GM12878 (cell line): ENCODE data around the gene KIF2A. TPM values are rescaled to one million over a fixed set of nuclear protein-coding genes. Genes with fewer than 3 reads are reported as not detected.

Experiments used
- ATAC-seq: fragments of 200-7000 bp; cut with Tn5 transposase; 3 replicates; pipeline ENCODE4 v1.9.1; 2020; ENCODE audit warnings: mild to moderate bottlenecking, moderate library complexity
- BruUV-seq: library from RNA; stranded (reverse); fragments of 400-500 nt; replicated peaks from 2 replicates; lab custom pipeline; 2021; lab: Mats Ljungman, UMichigan
- CTCF ChIA-PET: fragments of 300-600 bp; sonication (Branson Sonifier 250); formaldehyde crosslinking; extraction: SDS; loops from one replicate; lab custom pipeline; 2021; ENCODE audit warnings: inconsistent platforms; lab: Yijun Ruan, JAX
- POLR2A ChIA-PET: fragments of 350-600 bp; formaldehyde crosslinking; extraction: SDS; loops from one replicate; lab custom pipeline; 2021; ENCODE audit warnings: inconsistent platforms; lab: Charles Lee
- RAD21 ChIA-PET: fragments of 300-600 bp; sonication (Branson Sonifier 250); formaldehyde crosslinking; loops from one replicate; lab custom pipeline; 2023; ENCODE audit warnings: antibody characterized with exemption; ENCODE audit not compliant: unreplicated experiment; lab: Charles Lee
- SMC1A ChIA-PET: fragments of 300-600 bp; sonication (Branson Sonifier 250); formaldehyde crosslinking; loops from one replicate; lab custom pipeline; 2023; ENCODE audit not compliant: unreplicated experiment, uncharacterized antibody; lab: Charles Lee
- DNase-seq: peaks from one replicate; pipeline ENCODE4 v3.0.0-alpha.2; 2011; ENCODE audit warnings: low read depth, low spot score
- FAIRE-seq: peaks from 3 replicates; lab custom pipeline; 2011; peaks lifted over from hg19 to GRCh38; lab: Jason Lieb, UNC
- H2AFZ ChIP-seq: 2 replicates; pipeline ENCODE4 v1.6.0; 2011; ENCODE audit warnings: low read depth, low read length, control low read depth; ENCODE audit not compliant: control insufficient read depth
- H3K27ac ChIP-seq: 2 replicates; pipeline ENCODE4 v1.5.1; 2011; ENCODE audit warnings: control low read depth; ENCODE audit not compliant: control insufficient read depth, insufficient read depth
- H3K27me3 ChIP-seq, 2 experiments: replicated peaks in 1 of 2; 2 replicates each; pipeline versions ENCODE4 v1.6.0 to v1.6.1; 2011; ENCODE audit warnings: low read length in 1 of 2; ENCODE audit not compliant: control insufficient read depth in 2 of 2, insufficient read depth in 2 of 2
- H3K36me3 ChIP-seq, 2 experiments: 2 replicates each; pipeline ENCODE4 v1.5.1; 2011; ENCODE audit warnings: low read length in 1 of 2; ENCODE audit not compliant: control insufficient read depth in 2 of 2, insufficient read depth in 2 of 2
- H3K4me1 ChIP-seq: 2 replicates; pipeline ENCODE4 v1.6.1; 2011; ENCODE audit warnings: mild to moderate bottlenecking, low read length, moderate library complexity, mixed read lengths; ENCODE audit not compliant: control insufficient read depth, insufficient read depth
- H3K4me2 ChIP-seq: 2 replicates; pipeline ENCODE4 v1.6.0; 2011; ENCODE audit warnings: control low read depth; ENCODE audit not compliant: control insufficient read depth, insufficient read depth
- H3K4me3 ChIP-seq: fragments of 200-600 bp; sonication (generic); 2 replicates; pipeline ENCODE4 v1.5.1; 2016
- H3K79me2 ChIP-seq: 2 replicates; pipeline ENCODE4 v1.6.0; 2011; ENCODE audit warnings: low read length; ENCODE audit not compliant: control insufficient read depth, insufficient read depth
- H3K9ac ChIP-seq: 2 replicates; pipeline ENCODE4 v1.8.0; 2011; ENCODE audit warnings: low read length, control low read depth, mixed read lengths; ENCODE audit not compliant: control insufficient read depth, insufficient read depth
- H3K9me3 ChIP-seq: replicated peaks from 3 replicates; pipeline ENCODE4 v1.5.1; 2011; ENCODE audit warnings: mild to moderate bottlenecking, low read length; ENCODE audit not compliant: control insufficient read depth, insufficient read depth
- H4K20me1 ChIP-seq: 2 replicates; pipeline ENCODE4 v1.6.0; 2011; ENCODE audit not compliant: control insufficient read depth, insufficient read depth
- CREB1 ChIP-seq: IDR thresholded peaks from 2 replicates; pipeline ENCODE4 v1.6.1; 2012; ENCODE audit warnings: low read depth, mild to moderate bottlenecking, inconsistent platforms
- DPF2 ChIP-seq: fragments of 450-650 bp; IDR thresholded peaks from 2 replicates; pipeline ENCODE4 v1.6.1; 2017; ENCODE audit warnings: mild to moderate bottlenecking
- MTA3 ChIP-seq: IDR thresholded peaks from 2 replicates; pipeline ENCODE4 v1.6.1; 2012; ENCODE audit warnings: low read length, inconsistent platforms, borderline replicate concordance
- NFXL1 ChIP-seq: fragments of 450-650 bp; IDR thresholded peaks from 2 replicates; pipeline ENCODE4 v1.6.1; 2017; ENCODE audit warnings: antibody characterized with exemption, mild to moderate bottlenecking, borderline replicate concordance
- NRF1 ChIP-seq: conservative IDR thresholded peaks from 2 replicates; pipeline ENCODE4 v1.6.1; 2011; ENCODE audit warnings: mild to moderate bottlenecking, low read depth, low read length, improper control_type of control experiment
- SP1 ChIP-seq: IDR thresholded peaks from one replicate; pipeline ENCODE4 v1.6.1; 2011; ENCODE audit warnings: low read depth, low read length
- WGBS: methylation state at CpG from one replicate; pipeline ENCODE4 v1.1.6; 2016; ENCODE audit warnings: low lambda C conversion rate; ENCODE audit not compliant: insufficient replicate concordance, insufficient coverage; ENCODE audit errors: missing lambda C conversion rate; 5-methylcytosine and 5-hydroxymethylcytosine counted together
- in situ Hi-C: fragments of 300-500 bp; cut with MboI; formaldehyde crosslinking; loops from 9 replicates; pipeline ENCODE4 v1.14.3; 2018; ENCODE audit warnings: mixed read lengths
- intact Hi-C: fragments of 100-400 bp; cut with micrococcal nuclease; formaldehyde crosslinking; loops from one replicate; pipeline ENCODE4 v1.14.2; 2022; ENCODE audit not compliant: unreplicated experiment
- polyA plus RNA-seq, 11 experiments: library from polyadenylated mRNA; depleted of rRNA in 4 of 11; unstranded in 6 of 11; stranded (reverse) in 5 of 11; fragments of >200 nt; fragmentation: Nextera tagmentation in 4 of 11; fragmentation: Illumina TruSeq in 1 of 11; extraction: Ambion mirVana in 4 of 11; extraction: Trizol in 1 of 11; gene quantifications; 1 replicate in 1 of 11; 2 replicates in 10 of 11; pipeline versions ENCODE4 v1.2.1 to v1.2.3, GENCODE V29; 2011 to 2016; ENCODE audit warnings: inconsistent platforms in 2 of 11, missing spikeins in 2 of 11, low read depth in 1 of 11
- total RNA-seq, 4 experiments: library from RNA; depleted of rRNA in 3 of 4; stranded (reverse); fragments of >200 nt in 3 of 4; fragmentation: Illumina TruSeq in 1 of 4; extraction: Trizol in 1 of 4; gene quantifications; 2 replicates each; pipeline versions ENCODE4 v1.2.1 to v1.2.3, GENCODE V29; 2013 to 2021
- TF ChIP-seq, protein P1 (sequence below): fragments of 450-650 bp; IDR thresholded peaks from 2 replicates; pipeline ENCODE4 v1.6.1; 2018; ENCODE audit warnings: mild to moderate bottlenecking, low read depth, moderate library complexity; ENCODE audit not compliant: partially characterized antibody
- TF ChIP-seq, protein P2 (sequence below): IDR thresholded peaks from 2 replicates; pipeline ENCODE4 v1.6.1; 2011; ENCODE audit warnings: borderline replicate concordance, low read depth, mild to moderate bottlenecking, moderate library complexity, low read length; ENCODE audit not compliant: insufficient read depth, poor library complexity, severe bottlenecking
- TF ChIP-seq, protein P3 (sequence below): fragments of 450-650 bp; IDR thresholded peaks from 2 replicates; pipeline ENCODE4 v1.6.1; 2017; ENCODE audit warnings: mild to moderate bottlenecking, moderate library complexity
- TF ChIP-seq, protein P4 (sequence below): fragments of 450-650 bp; IDR thresholded peaks from 2 replicates; pipeline ENCODE4 v1.6.1; 2017; ENCODE audit warnings: mild to moderate bottlenecking, moderate library complexity

KIF2A gene
- total and polyA plus RNA-seq, 10 of the 15 experiments (the other 5 are each of a cell fraction or from before 2014, with no cell fraction given): 35.9 to 124 (median 80.1) TPM

DNA sequence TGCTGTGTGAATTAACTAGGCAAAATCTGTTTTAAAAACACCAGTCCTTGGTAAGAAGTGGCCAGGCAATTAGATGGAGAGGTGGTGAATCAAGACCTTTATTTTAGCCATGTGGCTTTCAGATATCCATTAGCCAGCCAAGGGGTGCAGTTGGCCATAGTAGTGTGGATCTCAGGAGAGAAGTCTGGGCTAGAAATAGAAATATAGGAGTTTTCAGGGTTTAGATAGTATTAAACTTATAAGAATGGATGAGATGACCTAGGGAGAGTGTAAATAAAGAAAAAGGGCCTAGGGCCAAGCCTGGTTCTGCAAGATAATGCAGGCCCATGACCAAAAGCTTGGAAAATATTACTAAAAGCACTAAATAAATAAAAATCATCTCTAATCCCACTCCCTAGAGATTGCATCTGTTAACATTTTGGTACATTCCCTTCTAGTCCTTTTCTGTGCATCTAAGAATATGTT lies 40.3 kb upstream of the KIF2A start (continued):
- TF ChIP-seq, protein P1, sequence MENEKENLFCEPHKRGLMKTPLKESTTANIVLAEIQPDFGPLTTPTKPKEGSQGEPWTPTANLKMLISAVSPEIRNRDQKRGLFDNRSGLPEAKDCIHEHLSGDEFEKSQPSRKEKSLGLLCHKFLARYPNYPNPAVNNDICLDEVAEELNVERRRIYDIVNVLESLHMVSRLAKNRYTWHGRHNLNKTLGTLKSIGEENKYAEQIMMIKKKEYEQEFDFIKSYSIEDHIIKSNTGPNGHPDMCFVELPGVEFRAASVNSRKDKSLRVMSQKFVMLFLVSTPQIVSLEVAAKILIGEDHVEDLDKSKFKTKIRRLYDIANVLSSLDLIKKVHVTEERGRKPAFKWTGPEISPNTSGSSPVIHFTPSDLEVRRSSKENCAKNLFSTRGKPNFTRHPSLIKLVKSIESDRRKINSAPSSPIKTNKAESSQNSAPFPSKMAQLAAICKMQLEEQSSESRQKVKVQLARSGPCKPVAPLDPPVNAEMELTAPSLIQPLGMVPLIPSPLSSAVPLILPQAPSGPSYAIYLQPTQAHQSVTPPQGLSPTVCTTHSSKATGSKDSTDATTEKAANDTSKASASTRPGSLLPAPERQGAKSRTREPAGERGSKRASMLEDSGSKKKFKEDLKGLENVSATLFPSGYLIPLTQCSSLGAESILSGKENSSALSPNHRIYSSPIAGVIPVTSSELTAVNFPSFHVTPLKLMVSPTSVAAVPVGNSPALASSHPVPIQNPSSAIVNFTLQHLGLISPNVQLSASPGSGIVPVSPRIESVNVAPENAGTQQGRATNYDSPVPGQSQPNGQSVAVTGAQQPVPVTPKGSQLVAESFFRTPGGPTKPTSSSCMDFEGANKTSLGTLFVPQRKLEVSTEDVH: no peak

DNA sequence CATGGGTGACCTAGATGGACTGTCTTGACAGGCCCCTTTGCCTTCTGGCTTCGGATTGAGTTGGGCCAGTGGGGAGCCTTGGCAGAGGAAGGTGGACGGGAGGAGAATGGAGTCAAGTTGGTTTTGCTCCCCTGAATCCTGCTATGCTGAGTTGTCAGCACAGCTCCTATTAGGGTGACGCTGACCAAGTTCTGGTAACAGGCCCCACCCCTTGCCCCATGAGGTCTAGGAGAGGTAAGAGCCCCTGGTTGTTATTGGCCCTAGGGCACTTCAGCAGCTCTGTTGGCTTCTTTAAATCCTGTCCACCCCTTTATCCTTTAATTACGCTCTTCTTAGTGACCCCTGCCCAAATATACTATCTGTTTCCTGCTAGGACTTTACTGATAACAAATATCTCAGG lies 39.4 kb upstream of the KIF2A start:
- no peak for FAIRE-seq
- no peak overlapping the region for H2AFZ ChIP-seq
- H3K79me2 ChIP-seq: no peaks in the 10 kb centered on the region
- H3K4me3 ChIP-seq: no peak overlapping the region
- WGBS: 71% methylated on average over 4 of the region's 4 CpGs
- ChIA-PET RAD21 (no interaction called here), CTCF (no interaction called here), POLR2A (no interaction called here), SMC1A (no interaction called here)
- H3K4me1 ChIP-seq: no peaks in the 10 kb centered on the region
- no peak overlapping the region for H3K9ac ChIP-seq
- DNase-seq: no peak
- in situ Hi-C loops: no loop called here
- intact Hi-C loops: loop anchor here (5.0 kb wide), 1 partner anchor 41 kb away; the partner anchor contains the start of gene KIF2A
- ATAC-seq: no peak
- BruUV-seq: no TSS peak
- H3K9me3 ChIP-seq: no peaks in the 10 kb centered on the region
- H3K36me3 ChIP-seq: no peaks in the 10 kb centered on the region
- no peaks in the 10 kb centered on the region for H4K20me1 ChIP-seq
- H3K27me3 ChIP-seq: no peaks in the 10 kb centered on the region
- H3K27ac ChIP-seq: no peak overlapping the region
- no peak overlapping the region for H3K4me2 ChIP-seq
- TF ChIP-seq, protein P2, sequence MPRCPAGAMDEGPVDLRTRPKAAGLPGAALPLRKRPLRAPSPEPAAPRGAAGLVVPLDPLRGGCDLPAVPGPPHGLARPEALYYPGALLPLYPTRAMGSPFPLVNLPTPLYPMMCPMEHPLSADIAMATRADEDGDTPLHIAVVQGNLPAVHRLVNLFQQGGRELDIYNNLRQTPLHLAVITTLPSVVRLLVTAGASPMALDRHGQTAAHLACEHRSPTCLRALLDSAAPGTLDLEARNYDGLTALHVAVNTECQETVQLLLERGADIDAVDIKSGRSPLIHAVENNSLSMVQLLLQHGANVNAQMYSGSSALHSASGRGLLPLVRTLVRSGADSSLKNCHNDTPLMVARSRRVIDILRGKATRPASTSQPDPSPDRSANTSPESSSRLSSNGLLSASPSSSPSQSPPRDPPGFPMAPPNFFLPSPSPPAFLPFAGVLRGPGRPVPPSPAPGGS: no peak
- TF ChIP-seq NFXL1: no peak
- no peak for TF ChIP-seq MTA3
- no peak for TF ChIP-seq DPF2
- TF ChIP-seq, protein P3, sequence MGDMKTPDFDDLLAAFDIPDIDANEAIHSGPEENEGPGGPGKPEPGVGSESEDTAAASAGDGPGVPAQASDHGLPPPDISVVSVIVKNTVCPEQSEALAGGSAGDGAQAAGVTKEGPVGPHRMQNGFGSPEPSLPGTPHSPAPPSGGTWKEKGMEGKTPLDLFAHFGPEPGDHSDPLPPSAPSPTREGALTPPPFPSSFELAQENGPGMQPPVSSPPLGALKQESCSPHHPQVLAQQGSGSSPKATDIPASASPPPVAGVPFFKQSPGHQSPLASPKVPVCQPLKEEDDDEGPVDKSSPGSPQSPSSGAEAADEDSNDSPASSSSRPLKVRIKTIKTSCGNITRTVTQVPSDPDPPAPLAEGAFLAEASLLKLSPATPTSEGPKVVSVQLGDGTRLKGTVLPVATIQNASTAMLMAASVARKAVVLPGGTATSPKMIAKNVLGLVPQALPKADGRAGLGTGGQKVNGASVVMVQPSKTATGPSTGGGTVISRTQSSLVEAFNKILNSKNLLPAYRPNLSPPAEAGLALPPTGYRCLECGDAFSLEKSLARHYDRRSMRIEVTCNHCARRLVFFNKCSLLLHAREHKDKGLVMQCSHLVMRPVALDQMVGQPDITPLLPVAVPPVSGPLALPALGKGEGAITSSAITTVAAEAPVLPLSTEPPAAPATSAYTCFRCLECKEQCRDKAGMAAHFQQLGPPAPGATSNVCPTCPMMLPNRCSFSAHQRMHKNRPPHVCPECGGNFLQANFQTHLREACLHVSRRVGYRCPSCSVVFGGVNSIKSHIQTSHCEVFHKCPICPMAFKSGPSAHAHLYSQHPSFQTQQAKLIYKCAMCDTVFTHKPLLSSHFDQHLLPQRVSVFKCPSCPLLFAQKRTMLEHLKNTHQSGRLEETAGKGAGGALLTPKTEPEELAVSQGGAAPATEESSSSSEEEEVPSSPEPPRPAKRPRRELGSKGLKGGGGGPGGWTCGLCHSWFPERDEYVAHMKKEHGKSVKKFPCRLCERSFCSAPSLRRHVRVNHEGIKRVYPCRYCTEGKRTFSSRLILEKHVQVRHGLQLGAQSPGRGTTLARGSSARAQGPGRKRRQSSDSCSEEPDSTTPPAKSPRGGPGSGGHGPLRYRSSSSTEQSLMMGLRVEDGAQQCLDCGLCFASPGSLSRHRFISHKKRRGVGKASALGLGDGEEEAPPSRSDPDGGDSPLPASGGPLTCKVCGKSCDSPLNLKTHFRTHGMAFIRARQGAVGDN: no peak
- TF ChIP-seq SP1: no peak
- TF ChIP-seq, protein P4, sequence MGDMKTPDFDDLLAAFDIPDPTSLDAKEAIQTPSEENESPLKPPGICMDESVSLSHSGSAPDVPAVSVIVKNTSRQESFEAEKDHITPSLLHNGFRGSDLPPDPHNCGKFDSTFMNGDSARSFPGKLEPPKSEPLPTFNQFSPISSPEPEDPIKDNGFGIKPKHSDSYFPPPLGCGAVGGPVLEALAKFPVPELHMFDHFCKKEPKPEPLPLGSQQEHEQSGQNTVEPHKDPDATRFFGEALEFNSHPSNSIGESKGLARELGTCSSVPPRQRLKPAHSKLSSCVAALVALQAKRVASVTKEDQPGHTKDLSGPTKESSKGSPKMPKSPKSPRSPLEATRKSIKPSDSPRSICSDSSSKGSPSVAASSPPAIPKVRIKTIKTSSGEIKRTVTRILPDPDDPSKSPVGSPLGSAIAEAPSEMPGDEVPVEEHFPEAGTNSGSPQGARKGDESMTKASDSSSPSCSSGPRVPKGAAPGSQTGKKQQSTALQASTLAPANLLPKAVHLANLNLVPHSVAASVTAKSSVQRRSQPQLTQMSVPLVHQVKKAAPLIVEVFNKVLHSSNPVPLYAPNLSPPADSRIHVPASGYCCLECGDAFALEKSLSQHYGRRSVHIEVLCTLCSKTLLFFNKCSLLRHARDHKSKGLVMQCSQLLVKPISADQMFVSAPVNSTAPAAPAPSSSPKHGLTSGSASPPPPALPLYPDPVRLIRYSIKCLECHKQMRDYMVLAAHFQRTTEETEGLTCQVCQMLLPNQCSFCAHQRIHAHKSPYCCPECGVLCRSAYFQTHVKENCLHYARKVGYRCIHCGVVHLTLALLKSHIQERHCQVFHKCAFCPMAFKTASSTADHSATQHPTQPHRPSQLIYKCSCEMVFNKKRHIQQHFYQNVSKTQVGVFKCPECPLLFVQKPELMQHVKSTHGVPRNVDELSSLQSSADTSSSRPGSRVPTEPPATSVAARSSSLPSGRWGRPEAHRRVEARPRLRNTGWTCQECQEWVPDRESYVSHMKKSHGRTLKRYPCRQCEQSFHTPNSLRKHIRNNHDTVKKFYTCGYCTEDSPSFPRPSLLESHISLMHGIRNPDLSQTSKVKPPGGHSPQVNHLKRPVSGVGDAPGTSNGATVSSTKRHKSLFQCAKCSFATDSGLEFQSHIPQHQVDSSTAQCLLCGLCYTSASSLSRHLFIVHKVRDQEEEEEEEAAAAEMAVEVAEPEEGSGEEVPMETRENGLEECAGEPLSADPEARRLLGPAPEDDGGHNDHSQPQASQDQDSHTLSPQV: no peak
- no peak for TF ChIP-seq NRF1
- TF ChIP-seq CREB1: no peak
